ENCODE data around the gene GPR157.
"Not testable (repeated sequence)": the region's sequence is repeated elsewhere in the genome, so short reads cannot be mapped to it uniquely, and the experiment has no call there.

Gene GPR157

DNA sequence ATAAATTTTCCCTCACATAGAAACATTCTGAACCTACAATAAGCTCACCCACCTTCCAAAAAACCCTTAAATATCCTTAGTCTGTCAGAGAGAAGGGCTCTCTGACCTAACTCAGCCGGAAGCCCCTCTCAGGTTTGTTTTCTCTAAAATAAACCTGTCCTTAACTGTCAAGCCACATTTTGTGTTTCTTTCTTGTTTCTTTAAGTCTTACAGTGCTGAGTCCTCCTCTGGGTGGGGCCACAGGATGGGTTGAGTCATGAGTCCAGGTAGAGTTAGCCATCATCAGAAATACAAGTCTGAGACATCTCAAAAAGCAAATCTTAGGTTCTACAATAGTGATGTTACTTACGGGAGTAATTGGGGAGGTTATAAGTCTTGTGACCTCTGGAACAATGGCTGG lies 33.1 kb downstream of the GPR157 start:
- no peak for DNase-seq (ENCODE audit: extremely low spot score)
- TF ChIP-seq, protein P1, sequence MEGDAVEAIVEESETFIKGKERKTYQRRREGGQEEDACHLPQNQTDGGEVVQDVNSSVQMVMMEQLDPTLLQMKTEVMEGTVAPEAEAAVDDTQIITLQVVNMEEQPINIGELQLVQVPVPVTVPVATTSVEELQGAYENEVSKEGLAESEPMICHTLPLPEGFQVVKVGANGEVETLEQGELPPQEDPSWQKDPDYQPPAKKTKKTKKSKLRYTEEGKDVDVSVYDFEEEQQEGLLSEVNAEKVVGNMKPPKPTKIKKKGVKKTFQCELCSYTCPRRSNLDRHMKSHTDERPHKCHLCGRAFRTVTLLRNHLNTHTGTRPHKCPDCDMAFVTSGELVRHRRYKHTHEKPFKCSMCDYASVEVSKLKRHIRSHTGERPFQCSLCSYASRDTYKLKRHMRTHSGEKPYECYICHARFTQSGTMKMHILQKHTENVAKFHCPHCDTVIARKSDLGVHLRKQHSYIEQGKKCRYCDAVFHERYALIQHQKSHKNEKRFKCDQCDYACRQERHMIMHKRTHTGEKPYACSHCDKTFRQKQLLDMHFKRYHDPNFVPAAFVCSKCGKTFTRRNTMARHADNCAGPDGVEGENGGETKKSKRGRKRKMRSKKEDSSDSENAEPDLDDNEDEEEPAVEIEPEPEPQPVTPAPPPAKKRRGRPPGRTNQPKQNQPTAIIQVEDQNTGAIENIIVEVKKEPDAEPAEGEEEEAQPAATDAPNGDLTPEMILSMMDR (IDR thresholded peaks at IDR 0.05; ENCODE audit: control extremely low read depth, extremely low read depth, low read depth, missing control alignments) = no peak
- CTCF ChIA-PET = interaction anchor here (3.0 kb wide), 1 partner anchor 16 kb away, joined by 14 read pairs; no protein-coding TSS in a partner anchor
- POLR2A ChIA-PET = no interaction called here

DNA sequence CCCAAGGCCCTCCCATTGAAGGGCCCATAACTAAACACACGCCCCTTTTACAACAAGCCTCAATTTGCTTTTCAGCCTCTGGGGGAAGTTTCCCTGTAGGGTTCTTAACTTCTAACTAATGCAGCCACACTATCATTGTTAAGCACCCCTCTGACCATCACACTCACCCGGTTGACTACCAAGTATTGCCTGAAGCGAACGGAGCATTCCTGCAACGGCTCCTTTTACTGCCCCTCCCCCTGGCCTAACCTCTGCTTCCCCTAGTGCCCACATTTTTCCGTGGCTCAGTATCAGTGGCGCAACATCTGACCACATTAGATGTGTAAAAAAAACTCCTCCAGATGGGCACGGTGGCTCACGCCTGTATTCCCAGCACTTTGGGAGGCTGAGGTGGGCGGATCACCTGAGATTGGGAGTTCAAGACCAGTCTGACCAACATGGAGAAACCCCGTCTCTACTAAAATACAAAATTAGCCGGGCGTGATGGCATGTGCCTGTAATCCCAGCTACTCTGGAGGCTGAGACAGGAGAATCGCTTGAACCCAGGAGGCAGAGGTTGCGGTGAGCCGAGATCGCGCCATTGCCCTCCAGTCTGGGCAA lies 34.8 kb downstream of the GPR157 start:
- POLR2A ChIA-PET; DNase-seq (ENCODE audit: extremely low spot score): not testable (repeated sequence)
- CTCF ChIA-PET = interaction anchor here (1.0 to 3.0 kb wide), 6 partner anchors 8 to 89 kb away, joined by 3 to 14 read pairs (median 6); no protein-coding TSS in a partner anchor

DNA sequence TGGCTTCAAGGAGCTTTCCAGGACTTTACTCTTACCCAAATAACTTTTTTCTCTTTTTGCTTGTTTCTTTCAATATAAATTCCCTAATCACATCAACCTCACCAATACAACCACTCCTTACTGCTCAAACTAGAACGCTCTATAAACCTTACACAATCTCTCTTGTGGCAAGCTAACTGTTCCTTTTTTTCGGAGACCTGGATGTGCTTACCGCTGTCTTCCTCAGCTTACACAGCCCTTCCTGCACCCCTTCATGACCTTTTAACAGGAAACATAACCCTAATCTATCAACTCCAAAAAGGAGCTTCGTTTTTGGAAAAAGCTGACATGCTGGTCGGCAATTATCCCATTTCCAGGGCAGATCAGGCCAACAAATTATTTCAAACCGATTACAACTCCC lies 35.3 kb downstream of the GPR157 start:
- ChIA-PET CTCF (interaction anchor here (1.0 to 1.9 kb wide), 4 partner anchors 8 to 84 kb away, joined by 3 to 7 read pairs (median 5); no protein-coding TSS in a partner anchor), POLR2A (no interaction called here)
- TF ChIP-seq, protein P1 (IDR thresholded peaks at IDR 0.05; ENCODE audit: control extremely low read depth, extremely low read depth, low read depth, missing control alignments) = no peak
- no peak for DNase-seq (ENCODE audit: extremely low spot score)

DNA sequence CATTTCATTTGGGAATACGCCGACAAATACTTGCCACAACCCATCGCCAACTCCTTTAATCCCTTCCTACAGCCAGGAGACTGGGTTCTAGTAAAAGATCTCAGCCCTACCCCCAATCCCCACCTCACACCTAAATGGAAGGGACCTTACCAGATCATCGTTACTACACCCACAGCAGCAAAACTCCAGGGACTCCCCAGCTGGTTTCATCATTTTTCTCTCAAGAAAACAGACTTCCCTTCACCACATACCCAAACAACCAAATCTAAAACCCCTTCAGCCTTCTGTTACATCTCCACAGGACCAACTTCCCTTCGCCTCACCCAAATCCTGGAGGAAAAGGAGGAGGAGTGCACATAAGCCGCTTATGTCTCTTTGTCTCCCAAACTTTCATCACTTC lies 35.8 kb downstream of the GPR157 start:
- ChIA-PET CTCF (interaction anchor here (1.0 to 1.9 kb wide), 4 partner anchors 9 to 83 kb away, joined by 3 to 7 read pairs (median 5); no protein-coding TSS in a partner anchor), POLR2A (no interaction called here)
- TF ChIP-seq, protein P1 (IDR thresholded peaks at IDR 0.05; ENCODE audit: control extremely low read depth, extremely low read depth, low read depth, missing control alignments) = no peak
- no peak for DNase-seq (ENCODE audit: extremely low spot score)

DNA sequence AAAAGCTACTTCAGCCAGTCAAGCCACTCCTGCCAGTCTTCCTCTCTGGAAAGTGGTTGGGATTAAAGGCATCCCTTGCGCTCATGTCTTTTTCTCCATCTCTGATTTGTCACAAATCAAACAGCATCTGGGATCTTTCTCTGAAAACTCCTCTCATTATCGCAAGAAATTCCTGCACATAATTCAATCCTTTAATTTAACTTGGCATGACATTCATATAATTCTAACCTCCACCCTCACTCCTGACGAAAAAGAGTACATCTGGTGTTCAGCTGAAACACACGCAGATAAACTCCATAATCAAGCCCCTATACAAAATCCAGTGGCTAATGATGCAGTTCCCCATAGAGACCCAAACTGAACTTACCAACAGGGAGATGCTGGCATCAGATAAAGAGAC lies 40.1 kb downstream of the GPR157 start:
- POLR2A ChIA-PET = no interaction called here
- DNase-seq (ENCODE audit: extremely low spot score) = no peak
- TF ChIP-seq, protein P1 (IDR thresholded peaks at IDR 0.05; ENCODE audit: control extremely low read depth, extremely low read depth, low read depth, missing control alignments) = no peak
- CTCF ChIA-PET = interaction anchor here (0.9 kb wide), 1 partner anchor 22 kb away, joined by 3 read pairs; no protein-coding TSS in a partner anchor

DNA sequence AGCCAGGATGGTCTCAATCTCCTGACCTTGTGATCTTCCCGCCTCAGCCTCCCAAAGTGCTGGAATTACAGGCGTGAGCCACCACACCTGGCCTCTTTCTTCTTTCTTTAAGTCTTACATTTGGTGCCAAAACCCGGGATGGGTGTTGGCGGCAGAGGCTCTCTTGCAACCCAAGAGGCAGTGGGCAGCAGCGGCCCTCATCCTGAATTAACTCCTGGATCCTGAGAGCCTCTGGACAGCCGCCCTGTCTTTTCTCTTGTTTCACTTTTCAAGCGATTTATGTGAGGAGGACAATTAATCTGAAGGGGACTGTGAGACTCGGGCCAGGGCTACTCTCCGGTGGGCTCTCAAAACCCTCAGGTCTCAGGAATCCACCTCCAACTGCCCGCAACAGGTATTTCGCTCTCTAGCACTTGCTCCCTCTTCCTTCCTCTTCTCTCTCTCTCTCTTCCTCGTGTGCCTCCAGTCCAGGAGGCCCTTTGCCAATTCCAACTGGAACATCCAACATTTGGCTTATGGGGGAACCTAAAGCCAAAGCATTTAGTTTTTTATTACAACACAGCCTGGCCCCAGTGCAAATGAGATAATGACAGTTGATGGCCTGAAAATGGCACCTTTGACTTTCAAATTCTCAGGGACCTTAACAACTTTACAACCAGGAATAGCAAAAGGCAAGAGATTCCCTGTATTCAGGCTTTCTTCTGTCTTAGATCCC lies 41.3 kb downstream of the GPR157 start:
- DNase-seq (ENCODE audit: extremely low spot score) = no peak
- CTCF ChIA-PET = no interaction called here
- TF ChIP-seq, protein P1 (IDR thresholded peaks at IDR 0.05; ENCODE audit: control extremely low read depth, extremely low read depth, low read depth, missing control alignments) = no peak
- POLR2A ChIA-PET = no interaction called here

DNA sequence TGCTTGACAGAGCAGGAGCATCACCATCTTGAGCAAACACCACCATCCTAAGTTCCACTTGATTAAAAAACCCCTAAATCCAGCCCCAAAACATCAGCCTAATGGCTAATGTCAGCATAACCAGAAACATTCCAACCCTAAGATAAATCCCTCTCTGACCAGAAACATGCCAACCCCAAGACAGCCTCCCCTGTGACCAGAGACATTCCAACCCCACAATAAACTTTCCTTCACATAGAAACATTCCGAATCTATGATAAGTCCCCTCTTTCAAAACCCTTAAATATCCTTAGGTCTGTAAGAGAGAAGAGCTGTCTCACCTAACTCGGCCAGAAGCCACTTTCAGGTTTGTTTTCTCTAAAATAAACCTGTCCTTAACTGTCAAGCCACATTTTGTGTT lies 42.1 kb downstream of the GPR157 start:
- TF ChIP-seq, protein P1 (IDR thresholded peaks at IDR 0.05; ENCODE audit: control extremely low read depth, extremely low read depth, low read depth, missing control alignments) = no peak
- POLR2A ChIA-PET = no interaction called here
- CTCF ChIA-PET = interaction anchor here (1.6 to 2.0 kb wide), 2 partner anchors 13 to 15 kb away, joined by 4 to 9 read pairs; no protein-coding TSS in a partner anchor
- DNase-seq (ENCODE audit: extremely low spot score) = no peak
